GM18508 (cell line): ENCODE measurements around the gene SLC35B2.

Source experiments
- ATAC-seq: cut with Tn5 transposase; IDR thresholded peaks from one replicate; pipeline ENCODE4 v1.9.1; 2021; ENCODE audit warnings: moderate number of reproducible peaks; ENCODE audit not compliant: insufficient read depth, unreplicated experiment

SLC35B2 gene

GRCh38 chr6:44257025-44257752 lies at the start of gene SLC35B2:
Gene SLC35B2, minus strand, starts transcription at chr6:44257528. Its CDS starts 118 bp downstream, at chr6:44257410.
- no peak for ATAC-seq

GRCh38 chr6:44306710-44307109 lies 49.4 kb upstream of the SLC35B2 start:
- no peak for ATAC-seq

GRCh38 chr6:44305200-44305725 lies 47.9 kb upstream of the SLC35B2 start:
- ATAC-seq, result no peak

- no peak for ATAC-seq
These were observed 47.2 kb upstream of the SLC35B2 start for GRCh38 chr6:44304282-44305199.

GRCh38 chr6:44303842-44304241 lies 46.5 kb upstream of the SLC35B2 start:
- ATAC-seq, result no peak

- no peak for ATAC-seq
These were observed 45.5 kb upstream of the SLC35B2 start for GRCh38 chr6:44302856-44303255.

- ATAC-seq, result no peak
These were observed 44.6 kb upstream of the SLC35B2 start for GRCh38 chr6:44301782-44302564.

GRCh38 chr6:44301106-44301505 lies 43.8 kb upstream of the SLC35B2 start:
- ATAC-seq, result no peak

- ATAC-seq, result no peak
These were observed 43.0 kb upstream of the SLC35B2 start for GRCh38 chr6:44300292-44300823.

- no peak for ATAC-seq
These were observed 41.5 kb upstream of the SLC35B2 start for GRCh38 chr6:44298864-44299263.

- ATAC-seq, result no peak
These were observed 40.9 kb upstream of the SLC35B2 start for GRCh38 chr6:44298055-44298803.

- ATAC-seq, result no peak
These were observed 40.0 kb upstream of the SLC35B2 start for GRCh38 chr6:44297063-44298038.

- ATAC-seq, result no peak
These were observed 37.8 kb upstream of the SLC35B2 start for GRCh38 chr6:44294832-44295791.

- no peak for ATAC-seq
These were observed 35.5 kb upstream of the SLC35B2 start for GRCh38 chr6:44292661-44293365.

- no peak for ATAC-seq
These were observed 34.5 kb upstream of the SLC35B2 start for GRCh38 chr6:44291841-44292240.

GRCh38 chr6:44289726-44290260 lies 32.5 kb upstream of the SLC35B2 start:
- ATAC-seq, result no peak
